OCI-LY7 (cell line): ENCODE results near the gene CTPS1. TPM values are rescaled to one million over a fixed set of nuclear protein-coding genes. Genes with fewer than 3 reads are reported as not detected.

Experiments used
- BruUV-seq: library from RNA; stranded (reverse); fragments of 400-500 nt; replicated peaks from 2 replicates; lab custom pipeline; 2021; lab: Mats Ljungman, UMichigan
- CTCF ChIA-PET: fragments of 300-600 bp; sonication (Branson Sonifier 250); formaldehyde crosslinking; loops from one replicate; lab custom pipeline; 2022; ENCODE audit warnings: antibody characterized with exemption; ENCODE audit not compliant: unreplicated experiment; lab: Charles Lee
- POLR2A ChIA-PET: fragments of 300-600 bp; sonication (Branson Sonifier 250); formaldehyde crosslinking; loops from one replicate; lab custom pipeline; 2022; ENCODE audit warnings: antibody characterized with exemption; lab: Charles Lee
- DNase-seq: peaks from one replicate; pipeline ENCODE4 v3.0.0-alpha.2; 2015; ENCODE audit warnings: low spot score
- H2AFZ ChIP-seq: fragments of 200-600 bp; sonication (generic), shearing (Covaris generic); 2 replicates; pipeline ENCODE4 v1.6.1; 2014; ENCODE audit warnings: mild to moderate bottlenecking, antibody characterized with exemption, low read length, moderate library complexity
- H3K27ac ChIP-seq: fragments of 200-600 bp; sonication (generic); 2 replicates; pipeline ENCODE4 v1.5.1; 2014; ENCODE audit warnings: mixed run types, low read depth, mild to moderate bottlenecking, moderate library complexity, low read length, inconsistent platforms; ENCODE audit not compliant: poor library complexity, severe bottlenecking
- H3K36me3 ChIP-seq: fragments of 200-600 bp; sonication (generic); 2 replicates; pipeline ENCODE4 v1.6.1; 2014; ENCODE audit warnings: mild to moderate bottlenecking, antibody characterized with exemption, low read length, moderate library complexity, mixed read lengths; ENCODE audit not compliant: insufficient read depth
- H3K4me1 ChIP-seq: fragments of 200-600 bp; sonication (generic); 2 replicates; pipeline ENCODE4 v1.5.1; 2014; ENCODE audit warnings: mild to moderate bottlenecking, low read length; ENCODE audit not compliant: insufficient read depth, poor library complexity, severe bottlenecking
- H3K4me2 ChIP-seq: fragments of 200-600 bp; sonication (generic); 2 replicates; pipeline ENCODE4 v1.6.1; 2014; ENCODE audit warnings: mild to moderate bottlenecking, low read length
- H3K4me3 ChIP-seq: fragments of 200-600 bp; sonication (generic); 2 replicates; pipeline ENCODE4 v1.5.1; 2014; ENCODE audit warnings: mild to moderate bottlenecking, low read depth, low read length; ENCODE audit not compliant: poor library complexity, severe bottlenecking
- H3K79me2 ChIP-seq: fragments of 200-600 bp; sonication (generic); 2 replicates; pipeline ENCODE4 v1.6.1; 2016; ENCODE audit warnings: low read depth, mild to moderate bottlenecking, low read length, moderate library complexity, mixed read lengths; ENCODE audit not compliant: insufficient read depth
- H3K9me2 ChIP-seq: fragments of 200-600 bp; sonication (generic); 2 replicates; pipeline ENCODE4 v1.6.1; 2016; ENCODE audit warnings: mild to moderate bottlenecking, low read length, mixed read lengths; ENCODE audit not compliant: insufficient read depth
- H3K9me3 ChIP-seq: fragments of 200-600 bp; sonication (generic); 2 replicates; pipeline ENCODE4 v1.6.1; 2014; ENCODE audit warnings: mild to moderate bottlenecking, mixed run types, low read length, mixed read lengths
- H4K20me1 ChIP-seq: fragments of 200-600 bp; sonication (generic); 2 replicates; pipeline ENCODE4 v1.6.1; 2014; ENCODE audit warnings: mild to moderate bottlenecking, antibody characterized with exemption, low read length, moderate library complexity, mixed read lengths; ENCODE audit not compliant: insufficient read depth
- EZH2phosphoT487 ChIP-seq: fragments of 200-600 bp; sonication (generic); IDR thresholded peaks from 2 replicates; pipeline ENCODE4 v1.6.1; 2018; ENCODE audit warnings: low read depth, borderline replicate concordance, mild to moderate bottlenecking, mixed run types, antibody characterized with exemption, low read length, moderate library complexity, mixed read lengths
- intact Hi-C: fragments of 100-400 bp; cut with micrococcal nuclease; formaldehyde crosslinking; loops from one replicate; pipeline ENCODE4 v1.10.0; 2022; ENCODE audit not compliant: unreplicated experiment
- total RNA-seq, 2 experiments: library from RNA; depleted of rRNA in 1 of 2; stranded (reverse); fragments of >200 nt in 1 of 2; shearing (Covaris generic) in 1 of 2; gene quantifications; 2 replicates each; pipeline ENCODE4 v1.2.3, GENCODE V29; 2014 to 2022
- TF ChIP-seq, protein P1 (sequence below): fragments of 200-600 bp; sonication (generic); conservative IDR thresholded peaks from 2 replicates; pipeline ENCODE4 v1.5.1; 2014; ENCODE audit warnings: mild to moderate bottlenecking, antibody characterized with exemption, low read length, moderate library complexity, mixed read lengths

Gene CTPS1
- total RNA-seq, 2 experiments from 2014 or later: 58.9 to 117 TPM

DNA sequence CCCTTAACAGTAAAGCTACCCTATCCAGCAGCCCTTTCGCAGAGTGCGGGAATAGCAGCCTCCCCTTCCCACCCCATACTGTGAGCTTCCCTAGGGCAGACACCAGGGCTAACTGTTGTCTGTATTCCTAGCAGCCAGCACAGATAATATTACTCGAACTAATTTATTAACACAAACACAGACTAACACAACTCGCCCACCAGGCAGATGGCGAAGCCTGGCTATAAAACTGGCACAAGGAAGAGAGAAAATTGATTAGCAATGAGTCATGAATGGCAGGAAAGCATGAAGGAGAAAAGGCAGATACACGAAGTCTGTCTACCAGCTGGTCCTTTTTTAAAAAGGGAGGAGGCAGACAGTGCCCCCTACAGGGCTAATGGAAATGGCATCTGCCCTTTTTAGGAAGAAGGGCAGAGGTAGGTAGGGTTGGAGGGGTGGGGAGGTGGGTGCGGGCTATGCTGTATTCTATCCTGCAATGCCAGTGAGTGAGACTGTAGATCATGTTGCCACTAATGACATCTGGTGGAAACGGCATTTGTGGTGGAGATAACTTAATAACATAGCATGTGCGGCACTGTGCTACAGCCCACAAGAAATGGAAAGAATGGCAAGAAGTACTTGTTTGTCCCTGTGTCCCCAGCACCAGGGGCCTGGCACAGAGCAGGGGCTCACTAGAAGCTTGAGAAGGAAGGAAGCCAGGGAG is 30.6 kb upstream of the CTPS1 start:
- no TSS peak for BruUV-seq
- ChIA-PET POLR2A (interaction anchor here (0.7 to 0.9 kb wide), 2 partner anchors 84 to 469 kb away, joined by 3 read pairs; no protein-coding TSS in a partner anchor), CTCF (no interaction called here)
- intact Hi-C loops: no loop called here
- no peak overlapping the region for H3K4me3 ChIP-seq
- no peak overlapping the region for H2AFZ ChIP-seq
- no peaks in the 10 kb centered on the region for H3K4me1 ChIP-seq
- DNase-seq: peak; percentile 29
- TF ChIP-seq, protein P1, sequence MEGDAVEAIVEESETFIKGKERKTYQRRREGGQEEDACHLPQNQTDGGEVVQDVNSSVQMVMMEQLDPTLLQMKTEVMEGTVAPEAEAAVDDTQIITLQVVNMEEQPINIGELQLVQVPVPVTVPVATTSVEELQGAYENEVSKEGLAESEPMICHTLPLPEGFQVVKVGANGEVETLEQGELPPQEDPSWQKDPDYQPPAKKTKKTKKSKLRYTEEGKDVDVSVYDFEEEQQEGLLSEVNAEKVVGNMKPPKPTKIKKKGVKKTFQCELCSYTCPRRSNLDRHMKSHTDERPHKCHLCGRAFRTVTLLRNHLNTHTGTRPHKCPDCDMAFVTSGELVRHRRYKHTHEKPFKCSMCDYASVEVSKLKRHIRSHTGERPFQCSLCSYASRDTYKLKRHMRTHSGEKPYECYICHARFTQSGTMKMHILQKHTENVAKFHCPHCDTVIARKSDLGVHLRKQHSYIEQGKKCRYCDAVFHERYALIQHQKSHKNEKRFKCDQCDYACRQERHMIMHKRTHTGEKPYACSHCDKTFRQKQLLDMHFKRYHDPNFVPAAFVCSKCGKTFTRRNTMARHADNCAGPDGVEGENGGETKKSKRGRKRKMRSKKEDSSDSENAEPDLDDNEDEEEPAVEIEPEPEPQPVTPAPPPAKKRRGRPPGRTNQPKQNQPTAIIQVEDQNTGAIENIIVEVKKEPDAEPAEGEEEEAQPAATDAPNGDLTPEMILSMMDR: peak; percentile 78
- TF ChIP-seq EZH2phosphoT487: no peak
- no peaks in the 10 kb centered on the region; the same call in 1 of the 2 replicates for H4K20me1 ChIP-seq
- H3K36me3 ChIP-seq: no peaks in the 10 kb centered on the region
- H3K27ac ChIP-seq: no peak overlapping the region
- H3K4me2 ChIP-seq: no peak overlapping the region
- no peaks in the 10 kb centered on the region for H3K79me2 ChIP-seq
- H3K9me2 ChIP-seq: no peaks in the 10 kb centered on the region
- no peaks in the 10 kb centered on the region for H3K9me3 ChIP-seq

DNA sequence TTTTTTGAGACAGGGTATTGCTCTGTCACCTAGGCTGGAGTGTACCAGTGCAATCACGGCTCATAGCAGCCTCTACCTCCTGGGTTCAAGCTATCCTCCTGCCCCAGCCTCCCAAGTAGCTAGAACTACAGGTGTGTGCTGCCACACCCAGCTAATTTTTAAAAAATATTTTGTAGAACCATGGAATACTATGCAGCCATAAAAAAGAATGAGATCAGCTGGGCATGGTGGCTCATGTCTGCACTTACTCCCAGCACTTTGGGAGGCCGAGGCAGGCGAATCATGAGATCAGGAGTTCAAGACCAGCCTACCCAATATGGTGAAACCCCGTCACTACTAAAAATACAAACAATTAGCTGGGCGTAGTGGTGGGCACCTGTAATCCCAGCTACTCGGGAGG is 29.9 kb upstream of the CTPS1 start:
- no TSS peak for BruUV-seq
- Histone ChIP-seq H3K36me3 (no peaks in the 10 kb centered on the region), H4K20me1 (no peaks in the 10 kb centered on the region; the same call in 1 of the 2 replicates), H3K4me3 (no peak overlapping the region), H3K4me1 (no peaks in the 10 kb centered on the region), H3K9me3 (no peaks in the 10 kb centered on the region), H3K9me2 (no peaks in the 10 kb centered on the region), H3K79me2 (no peaks in the 10 kb centered on the region), H3K4me2 (no peak overlapping the region), H3K27ac (no peak overlapping the region), H2AFZ (no peak overlapping the region)
- no peak for DNase-seq
- CTCF ChIA-PET: interaction anchor here (0.6 to 1.4 kb wide), 2 partner anchors 417 to 800 kb away, joined by 3 read pairs; no protein-coding TSS in a partner anchor
- TF ChIP-seq EZH2phosphoT487: no peak
- TF ChIP-seq, protein P1: no peak
- intact Hi-C loops: no loop called here
- POLR2A ChIA-PET: no interaction called here
